ENCODE data around the gene PAX7. TPM values are rescaled to one million over a fixed set of nuclear protein-coding genes. Genes with fewer than 3 reads are reported as not detected.

The PAX7 gene
- polyA plus RNA-seq, 5 donors = 2.0 TPM; not detected in 4

DNA sequence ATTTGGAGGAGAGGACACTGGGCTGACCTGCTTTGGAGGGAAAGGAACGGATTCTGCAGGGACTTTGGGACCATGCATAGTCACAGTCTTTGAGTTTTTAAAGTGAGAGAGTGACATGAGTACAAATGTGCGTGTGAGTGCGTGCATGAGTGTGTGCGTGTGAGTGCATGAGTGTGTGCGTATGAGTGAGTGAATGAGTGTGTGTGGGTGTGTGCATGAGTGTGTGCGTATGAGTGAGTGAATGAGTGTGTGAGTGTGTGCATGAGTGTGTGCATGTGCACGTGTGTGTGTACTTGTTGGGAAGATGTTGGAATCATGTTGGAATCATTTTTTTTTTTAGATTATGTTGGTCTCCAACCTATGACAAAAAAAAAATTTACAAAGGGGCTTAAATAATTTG lies 70.5 kb downstream of the PAX7 start:
- DNase-seq = no peak

GRCh38 chr1:18703041-18703621 lies 72.5 kb downstream of the PAX7 start:
- DNase-seq = no peak

DNA sequence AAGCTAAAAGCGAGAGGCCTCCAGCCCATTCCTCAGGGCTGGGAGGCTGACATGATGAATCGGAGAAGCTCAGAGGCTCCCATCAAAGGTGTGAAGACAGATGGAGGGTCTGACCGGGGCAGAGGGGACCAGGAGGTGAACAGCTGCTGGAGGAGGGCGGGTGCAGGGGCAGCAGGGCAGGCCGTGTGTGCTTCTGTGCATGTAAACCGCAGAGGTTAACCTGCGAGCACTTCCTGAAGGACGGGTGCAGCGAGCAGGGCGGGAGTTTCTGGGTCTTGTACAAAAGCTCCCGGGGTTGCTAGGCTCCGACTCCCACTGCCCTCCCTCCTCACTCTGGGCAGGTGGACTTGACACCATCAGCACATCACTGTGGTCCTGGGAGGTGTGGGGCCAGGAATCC lies 75.2 kb downstream of the PAX7 start:
- no peak for DNase-seq

- no peak for DNase-seq
Measured at GRCh38 chr1:18707696-18708257, 77.1 kb downstream of the PAX7 start.

DNA sequence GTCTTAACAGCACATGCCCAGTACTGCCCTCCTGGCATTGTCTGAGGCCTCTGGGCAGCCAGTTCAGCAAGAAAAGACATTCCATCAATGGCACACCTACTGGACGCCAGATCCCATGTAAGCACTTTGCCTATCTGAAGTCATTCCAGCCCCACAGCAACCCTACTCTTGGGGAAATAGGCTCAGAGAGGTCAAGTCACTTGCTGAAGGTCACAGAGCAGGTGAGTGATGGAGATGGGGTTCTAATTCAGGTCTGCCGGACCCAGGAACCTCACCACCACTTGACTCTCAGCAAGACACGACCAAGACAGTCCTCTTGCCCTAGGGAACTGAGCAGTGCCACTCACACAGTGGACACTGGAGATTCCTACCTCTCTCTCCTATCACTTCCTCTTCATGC lies 79.4 kb downstream of the PAX7 start:
- no peak for DNase-seq

DNA sequence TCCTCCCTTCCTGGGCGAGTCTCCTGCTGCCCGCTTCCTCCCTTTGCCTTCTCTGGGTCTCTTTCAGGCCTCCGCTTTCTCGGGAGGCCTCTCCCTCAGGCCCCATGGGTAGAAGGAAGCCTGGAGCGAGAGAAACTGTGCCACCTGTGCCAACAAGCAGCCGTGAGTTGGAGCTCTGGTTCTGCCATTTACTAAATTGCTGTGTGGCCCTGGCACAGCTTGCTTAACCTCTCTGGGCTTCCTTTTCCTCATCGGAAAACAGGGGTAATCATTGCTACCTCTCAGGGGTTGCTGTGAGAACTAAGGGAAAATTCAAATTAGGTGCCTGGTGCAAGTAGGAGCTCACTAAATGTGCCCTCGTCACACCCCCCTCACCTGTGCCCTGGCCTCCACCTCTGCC lies 80.4 kb downstream of the PAX7 start:
- DNase-seq = no peak

DNA sequence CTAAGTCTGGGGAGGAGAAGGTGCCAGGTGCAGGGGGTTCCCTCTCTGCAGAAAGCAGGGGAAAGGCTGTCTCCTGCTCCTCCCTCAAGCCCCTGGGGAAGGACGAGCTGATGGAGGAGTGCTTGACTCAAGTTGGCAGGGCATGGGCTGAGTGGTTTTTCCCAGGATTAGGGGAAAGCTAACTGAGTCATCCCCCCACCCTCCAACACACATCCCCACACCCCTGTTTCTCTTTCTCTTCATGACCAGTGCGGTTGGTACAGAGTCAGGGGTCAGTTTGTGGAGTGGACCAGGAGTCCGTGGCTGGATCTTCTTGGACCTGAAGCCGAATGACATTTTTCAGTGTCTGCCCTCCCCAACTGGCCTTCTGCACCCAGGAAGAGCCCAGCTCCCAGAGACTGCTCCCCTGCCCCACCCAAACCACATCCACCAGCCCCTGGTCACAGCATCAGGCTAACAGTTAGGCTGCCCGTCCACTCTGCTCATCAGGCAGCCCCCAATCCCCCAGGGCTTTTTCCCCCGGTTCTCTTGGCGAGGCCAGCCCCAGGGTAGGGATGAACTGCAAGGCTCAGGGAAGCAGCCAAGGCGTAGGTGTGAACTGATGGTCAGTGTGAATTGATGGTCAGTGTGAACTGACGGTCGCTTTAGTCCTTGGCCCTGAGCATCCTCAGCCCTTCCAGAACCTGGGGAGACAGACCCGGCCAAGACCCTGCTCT lies 81.0 kb downstream of the PAX7 start:
- no peak for DNase-seq

DNA sequence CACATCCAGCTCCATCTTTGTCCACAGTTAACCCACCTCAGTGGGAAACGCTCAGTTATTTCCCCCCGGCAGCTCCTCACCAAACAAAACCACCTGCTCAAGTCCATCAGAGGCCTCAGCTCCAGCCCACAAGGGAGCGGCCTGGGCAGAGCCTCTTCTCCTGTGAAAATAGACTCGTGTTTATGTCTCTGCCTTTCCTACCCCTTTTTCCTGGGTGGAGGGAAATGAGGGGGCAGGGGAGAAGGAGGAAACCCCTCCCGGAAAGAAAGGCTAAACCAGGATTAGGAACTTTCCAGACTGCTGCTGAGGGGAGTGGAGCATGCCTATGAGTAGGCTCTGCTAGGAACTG lies 81.6 kb downstream of the PAX7 start:
- no peak for DNase-seq

DNA sequence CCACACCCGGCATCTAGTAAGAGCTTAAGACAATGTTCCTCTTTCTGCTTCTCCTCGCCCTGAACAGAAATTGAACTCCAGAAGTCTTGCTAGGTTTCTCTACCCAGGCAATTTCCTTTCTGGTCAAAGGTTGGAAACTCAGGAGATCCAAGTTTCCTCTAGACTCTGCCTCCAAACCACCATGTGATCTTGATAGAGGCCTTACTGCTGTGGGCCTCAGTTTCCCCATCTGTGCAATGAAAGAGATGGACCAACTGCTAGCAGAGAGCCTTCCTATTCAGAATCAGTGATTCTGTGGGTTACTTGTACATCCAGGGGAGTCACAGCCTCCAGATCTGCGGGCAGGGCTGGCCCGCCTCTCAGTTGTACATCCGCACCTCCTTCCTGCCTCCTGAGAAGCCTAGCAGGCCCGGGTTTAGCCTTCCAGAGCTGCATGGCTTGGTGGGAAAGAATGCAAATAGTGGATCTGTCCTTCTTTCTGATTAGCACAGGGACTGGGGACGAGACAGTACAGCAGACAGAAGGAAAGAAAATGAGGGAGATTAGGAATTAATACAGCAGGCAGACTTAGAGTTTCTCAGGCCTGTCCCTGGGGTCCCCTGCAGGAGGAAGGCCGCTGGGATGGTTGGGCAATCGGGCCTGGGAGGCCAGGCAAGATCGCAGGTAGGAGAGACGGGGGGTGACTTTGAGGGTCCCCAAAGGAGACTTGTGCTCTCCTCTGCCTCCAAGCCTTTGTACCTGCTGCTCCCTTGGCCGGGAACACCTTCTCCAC lies 83.9 kb downstream of the PAX7 start:
- no peak for DNase-seq

DNA sequence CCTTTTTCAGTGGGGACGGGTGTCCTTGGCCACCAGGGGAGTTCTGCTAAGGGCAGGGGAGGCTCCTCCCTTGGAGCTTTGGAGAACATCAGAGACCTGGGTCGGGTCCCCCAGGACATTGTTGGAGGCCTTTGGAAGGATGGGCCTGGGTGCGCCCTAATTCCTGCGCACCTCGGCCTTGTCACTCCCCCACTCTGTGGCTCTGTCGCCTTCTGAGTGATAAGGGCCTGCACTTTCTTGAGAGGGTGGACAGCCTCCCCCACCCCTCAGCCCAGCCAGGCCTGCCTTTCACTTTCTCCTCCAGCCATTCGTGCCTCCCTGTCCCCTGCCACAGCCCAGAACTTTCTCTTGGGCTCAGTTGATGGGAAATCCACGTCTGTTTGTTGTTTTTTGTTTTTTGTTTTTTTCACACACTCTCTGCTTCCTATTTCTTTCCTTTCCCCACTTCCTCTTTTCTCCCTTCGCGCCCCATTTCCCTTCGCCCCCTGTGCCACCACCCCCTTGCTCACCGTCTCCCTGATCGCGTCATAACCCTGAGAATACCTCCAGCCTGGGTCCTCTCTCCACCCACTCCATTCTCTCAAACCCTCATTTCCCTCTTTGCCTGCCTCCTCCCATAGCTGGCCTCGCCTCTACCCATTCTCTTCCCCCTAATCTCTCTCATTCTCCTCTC lies 85.6 kb downstream of the PAX7 start:
- DNase-seq = no peak

DNA sequence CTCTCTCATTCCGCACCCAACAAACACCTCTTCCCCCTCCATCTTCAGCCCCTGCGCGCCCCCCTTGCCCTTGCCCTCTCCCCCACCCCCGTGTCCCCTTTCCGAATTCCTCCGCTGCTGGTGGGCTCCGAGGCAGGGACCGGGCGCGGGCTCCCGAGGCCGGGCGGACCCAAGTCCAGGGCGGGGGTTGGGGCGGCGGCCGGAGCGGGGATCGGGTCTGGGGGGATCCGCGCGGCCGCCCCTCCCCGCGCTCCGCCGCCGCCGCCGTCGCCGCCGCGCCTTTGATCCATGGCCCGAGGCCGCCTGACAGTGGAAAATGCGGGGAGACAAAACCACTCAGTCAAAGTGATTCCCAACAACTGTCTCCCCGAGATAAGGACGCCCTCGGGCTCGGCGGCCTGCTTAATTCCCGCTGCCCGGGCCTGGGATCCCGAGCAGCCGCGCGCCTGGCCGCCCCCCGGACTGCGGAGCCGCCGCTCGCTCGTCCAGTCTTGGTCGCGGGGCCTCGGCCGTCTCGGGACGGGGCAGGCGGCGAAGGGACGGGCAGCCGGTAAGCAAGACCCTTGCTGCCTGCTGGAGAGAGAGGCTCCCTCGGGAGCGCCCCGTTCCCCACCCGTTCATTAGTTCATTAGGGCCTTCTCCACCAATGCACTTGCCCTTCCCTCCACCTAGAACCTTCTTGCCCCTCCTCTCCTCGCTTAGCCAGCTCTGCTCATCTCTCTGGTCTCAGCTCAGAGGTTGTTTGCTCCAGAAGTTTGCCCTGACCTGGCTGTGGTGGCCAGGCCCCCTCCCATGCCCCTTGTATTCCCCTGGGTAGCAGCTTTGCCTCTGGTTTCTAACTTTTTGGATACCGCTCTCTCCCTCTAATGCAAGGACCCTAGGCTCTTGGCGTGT lies 86.4 kb downstream of the PAX7 start:
- no peak for DNase-seq

DNA sequence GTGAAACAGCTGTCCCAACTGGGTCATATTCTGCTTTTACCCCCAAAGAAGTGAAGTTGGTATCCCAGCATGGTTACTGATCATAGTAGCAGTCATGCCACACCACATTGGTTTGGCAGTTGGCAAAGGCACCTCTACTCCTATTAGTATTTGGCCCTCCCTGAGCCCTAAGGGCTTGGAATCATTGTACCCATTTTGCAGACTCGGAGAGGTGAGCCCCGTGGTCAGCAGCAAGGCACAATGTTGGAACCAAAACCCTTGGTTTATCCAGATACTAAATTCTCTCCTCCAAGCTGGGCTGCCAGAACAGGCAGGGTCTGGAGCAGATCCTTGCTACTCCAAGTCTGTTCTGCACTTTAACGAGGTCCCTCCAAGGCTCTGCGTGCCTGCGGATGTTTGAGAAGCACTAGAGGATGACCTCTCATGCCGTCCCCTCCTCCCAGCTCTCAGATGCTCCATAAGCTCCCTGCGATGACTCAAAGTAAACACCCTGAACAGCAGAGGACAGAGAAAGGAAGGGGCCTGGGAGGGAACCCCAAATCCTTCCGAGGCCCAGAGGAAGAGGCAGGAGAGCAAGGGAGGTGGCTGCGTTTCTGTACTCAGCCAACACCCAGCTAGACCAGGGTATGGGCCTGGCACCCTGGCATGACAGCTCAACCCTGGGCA lies 89.3 kb downstream of the PAX7 start:
- DNase-seq = no peak

DNA sequence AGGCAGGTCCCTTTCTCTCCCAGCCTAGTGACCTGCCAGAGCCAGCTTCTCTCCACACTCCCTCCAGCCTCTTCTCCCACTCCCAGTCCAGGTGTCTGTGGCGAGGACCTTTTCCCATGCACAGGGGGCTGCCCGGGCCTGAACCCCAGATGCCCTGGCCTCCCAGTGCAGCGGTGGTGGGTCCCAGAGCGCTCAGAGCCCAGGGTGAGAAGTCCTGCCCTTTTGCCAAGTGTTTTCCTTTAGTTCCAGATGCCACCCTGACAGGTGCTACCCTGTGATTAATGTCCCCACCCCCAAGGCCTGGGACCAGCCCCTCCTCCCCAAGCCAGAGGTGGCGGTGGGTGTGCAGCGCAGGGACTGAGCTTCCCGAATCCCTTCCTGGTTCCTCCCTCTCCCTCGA lies 90.4 kb downstream of the PAX7 start:
- no peak for DNase-seq

DNA sequence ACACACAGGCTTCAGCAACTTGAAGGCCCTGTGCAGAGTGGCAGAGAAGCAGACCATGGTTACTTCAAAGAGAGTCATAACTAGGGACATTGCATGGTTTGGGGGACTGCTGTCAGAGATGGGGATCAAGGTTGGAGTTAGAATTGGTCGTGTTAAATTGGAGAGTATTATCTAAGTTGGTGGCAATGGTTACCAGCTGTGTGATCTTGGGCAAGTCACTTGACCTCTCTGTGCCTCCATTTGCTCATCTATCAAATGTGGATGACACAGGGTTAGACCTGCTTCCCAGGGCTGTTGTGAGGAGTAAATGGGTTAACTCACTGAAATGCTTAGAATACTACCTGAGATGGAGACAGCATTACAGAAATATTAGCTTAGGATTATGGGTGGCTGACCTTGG lies 91.1 kb downstream of the PAX7 start:
- DNase-seq = no peak

- DNase-seq = no peak
Measured at GRCh38 chr1:18722270-18722669, 91.6 kb downstream of the PAX7 start.

- DNase-seq = no peak
Measured at GRCh38 chr1:18723206-18723605, 92.6 kb downstream of the PAX7 start.

DNA sequence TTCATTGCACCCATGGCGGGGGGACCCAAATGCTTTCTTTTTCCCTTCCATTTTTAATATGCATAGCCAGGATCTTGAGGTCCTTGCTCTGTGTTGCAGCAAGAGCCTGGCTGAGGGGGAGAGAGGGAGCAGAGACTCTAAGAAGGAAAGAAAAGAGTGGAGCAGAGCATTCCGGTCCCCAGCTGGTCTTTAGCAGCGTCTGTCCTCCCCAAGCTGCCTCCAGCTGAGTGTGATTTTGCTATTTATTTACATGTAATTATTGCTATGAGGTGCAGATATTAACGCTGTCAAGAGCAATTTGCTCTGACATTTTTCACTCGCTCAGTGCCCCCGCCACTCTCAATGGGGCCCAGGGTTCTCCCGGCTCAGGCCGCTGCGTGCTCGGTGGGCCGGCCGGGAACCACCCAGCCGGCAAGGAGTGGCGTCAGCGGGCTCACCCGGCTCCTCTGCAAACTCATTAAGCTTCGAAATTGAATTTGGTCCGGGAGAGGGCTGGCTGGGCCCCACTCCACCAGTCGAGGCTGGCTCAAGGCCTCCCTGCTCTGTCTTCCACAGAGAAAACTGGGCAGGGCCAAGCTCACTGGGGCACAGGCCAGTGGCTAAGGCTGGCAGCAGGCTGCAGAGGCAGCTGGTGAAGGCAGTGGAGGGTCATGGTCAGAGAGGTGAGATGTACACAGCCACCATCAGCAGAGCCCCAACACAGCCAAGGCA lies 93.2 kb downstream of the PAX7 start:
- DNase-seq = no peak

DNA sequence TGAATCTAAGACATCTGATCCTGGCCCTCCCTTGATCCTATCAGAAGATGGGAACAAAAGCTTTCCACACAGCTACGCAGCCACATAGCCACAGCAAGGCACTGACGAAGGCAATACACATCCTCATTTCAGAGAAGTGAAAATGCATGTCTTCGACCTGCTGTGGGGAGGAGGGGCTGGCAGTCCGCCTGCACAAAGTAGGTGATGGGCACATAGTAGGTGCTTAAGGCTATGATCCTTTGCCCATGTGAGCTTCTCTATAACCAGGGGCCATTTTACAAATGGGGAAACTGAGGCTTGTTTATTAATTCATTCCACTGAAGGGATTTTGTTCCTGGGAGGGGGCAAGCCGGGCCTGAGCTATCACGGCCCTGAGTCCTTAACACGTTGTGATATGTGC lies 94.2 kb downstream of the PAX7 start:
- no peak for DNase-seq

DNA sequence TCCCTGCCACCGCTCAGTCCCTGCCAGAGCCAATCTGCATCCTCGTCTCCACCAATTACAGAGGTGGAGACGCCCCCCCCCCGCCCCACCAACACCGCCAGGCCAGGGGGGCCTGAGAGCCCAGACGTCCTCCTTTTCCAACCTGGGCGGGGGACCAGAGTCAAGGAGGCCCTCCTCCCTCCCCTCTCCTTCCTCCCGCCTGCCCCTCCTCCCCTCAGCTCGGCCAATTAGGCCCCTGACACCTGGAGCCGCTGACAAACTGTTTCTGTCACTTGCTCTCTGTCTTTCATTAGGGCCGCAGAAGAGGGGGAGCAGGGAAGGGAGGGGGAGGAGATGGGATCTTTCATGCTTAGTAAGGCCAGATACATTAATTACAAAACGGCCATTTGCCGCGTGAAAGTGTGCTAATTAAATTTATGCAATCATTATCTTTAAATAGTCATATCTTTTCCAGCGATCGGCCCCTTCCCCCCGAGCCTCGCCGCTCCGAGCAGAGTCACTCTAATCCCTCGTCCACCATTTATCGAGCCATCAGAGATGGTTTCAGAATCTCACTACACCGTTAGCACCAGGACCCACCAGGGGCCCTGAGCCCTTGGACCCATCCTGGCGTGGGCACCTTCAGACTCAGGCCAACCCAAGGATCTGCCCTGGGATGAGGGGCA lies 94.7 kb downstream of the PAX7 start:
- no peak for DNase-seq

- no peak for DNase-seq
Measured at GRCh38 chr1:18726368-18726767, 95.7 kb downstream of the PAX7 start.
